Activated naive CD4-positive, alpha-beta T cell treated with anti-CD3 and anti-CD28 coated beads, Interleukin-2, amount 50 U/mL, for 24 hours (primary cell): ENCODE data around the gene SNAPC4.
"Not testable (repeated sequence)": the region's sequence is repeated elsewhere in the genome, so short reads cannot be mapped to it uniquely, and the experiment has no call there.

Experiments used
- H3K27ac Mint-ChIP-seq: one replicate; pipeline ENCODE4 v1.8.0; 2021; ENCODE audit warnings: mild to moderate bottlenecking, mixed read lengths
- H3K27me3 Mint-ChIP-seq: one replicate; pipeline ENCODE4 v1.8.0; 2021; ENCODE audit warnings: mixed read lengths
- H3K36me3 Mint-ChIP-seq: one replicate; pipeline ENCODE4 v1.8.0; 2021; ENCODE audit warnings: mixed read lengths
- H3K4me1 Mint-ChIP-seq: one replicate; pipeline ENCODE4 v1.8.0; 2021; ENCODE audit warnings: mixed read lengths
- H3K4me3 Mint-ChIP-seq: one replicate; pipeline ENCODE4 v1.8.0; 2021; ENCODE audit warnings: mild to moderate bottlenecking, mixed read lengths
- H3K9me3 Mint-ChIP-seq: one replicate; pipeline ENCODE4 v1.8.0; 2021; ENCODE audit warnings: mixed read lengths

The SNAPC4 gene

DNA sequence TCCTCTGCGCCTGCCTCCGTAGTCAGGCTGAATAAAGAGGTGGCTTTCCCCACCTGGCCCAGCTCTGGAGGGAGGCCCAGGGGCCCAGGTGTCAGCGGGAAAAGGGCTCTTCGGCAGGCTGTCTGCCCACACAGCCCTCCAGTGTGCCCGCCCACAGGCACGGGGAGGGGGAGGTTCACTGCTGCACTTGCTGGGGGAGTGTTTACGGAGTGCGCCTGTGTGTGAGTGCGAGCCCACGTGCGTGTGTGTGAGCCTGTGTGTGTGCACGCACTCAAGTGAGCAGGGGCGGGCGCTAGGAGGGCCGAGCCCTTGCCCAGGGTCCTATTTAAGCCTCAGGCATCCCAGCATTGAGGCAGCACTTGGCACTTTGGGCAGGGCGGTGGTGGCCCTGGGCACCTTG is 47.3 kb downstream of the SNAPC4 start:
- H3K27me3 Mint-ChIP-seq = no peaks in the 10 kb centered on the region
- no peaks in the 10 kb centered on the region for H3K4me1 Mint-ChIP-seq
- H3K27ac Mint-ChIP-seq = no peak overlapping the region
- H3K4me3 Mint-ChIP-seq = no peak overlapping the region
- H3K9me3 Mint-ChIP-seq = no peaks in the 10 kb centered on the region
- H3K36me3 Mint-ChIP-seq = no peaks in the 10 kb centered on the region

DNA sequence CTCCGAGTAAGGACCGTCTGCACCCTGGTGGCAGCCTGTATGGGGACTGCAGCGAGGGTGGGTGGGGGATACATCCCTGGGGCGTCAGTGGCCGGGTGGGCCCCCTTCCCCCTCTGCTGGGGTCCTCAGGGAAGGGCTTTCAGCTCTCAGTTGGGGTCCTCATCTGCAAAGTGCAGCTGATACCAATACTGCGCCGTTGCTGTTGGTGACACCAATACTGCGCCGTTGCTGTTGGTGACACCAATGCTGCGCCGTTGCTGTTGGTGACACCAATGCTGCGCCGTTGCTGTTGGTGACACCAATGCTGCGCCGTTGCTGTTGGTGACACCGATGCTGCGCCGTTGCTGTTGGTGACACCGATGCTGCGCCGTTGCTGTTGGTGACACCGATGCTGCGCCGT is 48.1 kb downstream of the SNAPC4 start:
- H3K27ac Mint-ChIP-seq, H3K27me3 Mint-ChIP-seq, H3K9me3 Mint-ChIP-seq, H3K4me1 Mint-ChIP-seq, H3K4me3 Mint-ChIP-seq, H3K36me3 Mint-ChIP-seq: not testable (repeated sequence)

DNA sequence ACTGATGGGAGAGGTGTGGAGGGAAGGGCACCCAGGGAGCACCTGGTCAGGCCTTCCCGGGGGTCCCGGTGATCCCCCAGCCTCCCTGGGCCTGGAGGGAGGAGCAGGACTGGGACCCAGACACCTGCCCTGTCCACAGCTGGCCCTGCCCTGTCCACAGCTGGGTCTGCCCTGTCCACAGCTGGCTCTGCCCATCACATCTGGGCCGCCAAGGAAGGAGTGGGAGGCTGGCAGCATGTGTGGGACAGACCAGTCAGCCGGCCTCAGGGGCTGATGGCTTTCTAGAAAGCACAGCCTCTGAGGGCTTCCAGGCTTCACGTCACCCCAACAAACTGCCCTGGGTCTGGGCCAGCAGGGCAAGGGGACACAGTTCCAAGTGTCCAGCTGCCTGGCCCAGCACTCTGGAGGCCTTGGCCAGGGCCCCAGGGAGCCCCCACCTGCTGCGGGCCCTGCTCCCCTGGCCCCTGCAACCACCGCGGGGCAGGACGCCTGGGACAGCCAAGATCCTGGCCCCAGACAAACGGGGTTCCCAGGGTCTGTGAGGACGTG is 48.6 kb downstream of the SNAPC4 start:
- no peaks in the 10 kb centered on the region for H3K27me3 Mint-ChIP-seq
- H3K9me3 Mint-ChIP-seq = no peaks in the 10 kb centered on the region

More for the DNA sequence above, 48.6 kb downstream of the SNAPC4 start:
- no peak overlapping the region for H3K4me3 Mint-ChIP-seq
- H3K36me3 Mint-ChIP-seq = no peaks in the 10 kb centered on the region
- no peak overlapping the region for H3K27ac Mint-ChIP-seq
- H3K4me1 Mint-ChIP-seq = no peaks in the 10 kb centered on the region
